Measurements from ENCODE around the gene GALNT13. TPM values are rescaled to one million over a fixed set of nuclear protein-coding genes. Genes with fewer than 3 reads are reported as not detected.

The GALNT13 gene
- polyA plus RNA-seq, 3 donors, result 2.0 to 2.7 (median 2.4) TPM

DNA sequence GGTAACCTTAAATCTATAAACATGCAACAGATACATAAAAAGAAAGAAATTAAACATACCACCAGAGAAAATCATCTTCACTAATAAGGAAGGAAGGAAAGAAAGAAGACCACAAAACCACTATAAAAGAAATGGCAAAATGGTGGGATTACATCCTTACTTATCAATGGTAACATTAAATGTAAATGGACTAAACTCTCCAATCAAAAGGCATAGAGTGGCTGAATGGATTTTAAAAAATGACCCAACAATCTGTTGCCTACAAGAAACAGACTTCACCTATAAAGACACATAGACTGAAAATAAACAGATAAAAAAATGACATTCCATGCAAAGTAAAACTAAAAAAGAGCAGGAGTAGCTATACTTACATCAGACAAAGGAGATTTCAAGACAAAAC, 195.4 kb downstream of the GALNT13 start:
- DNase-seq (ENCODE audit: extremely low read depth in 1 of 11, low read depth in 9 of 11, low spot score in 4 of 11), result no peak

GRCh38 chr2:154078926-154079325, 207.2 kb downstream of the GALNT13 start:
- DNase-seq (ENCODE audit: extremely low read depth in 1 of 11, low read depth in 9 of 11, low spot score in 4 of 11), result no peak

GRCh38 chr2:154092571-154092970, 220.8 kb downstream of the GALNT13 start:
- DNase-seq (ENCODE audit: extremely low read depth in 1 of 11, low read depth in 9 of 11, low spot score in 4 of 11), result no peak

GRCh38 chr2:154093856-154094255, 222.1 kb downstream of the GALNT13 start:
- no peak for DNase-seq (ENCODE audit: extremely low read depth in 1 of 11, low read depth in 9 of 11, low spot score in 4 of 11)

DNA sequence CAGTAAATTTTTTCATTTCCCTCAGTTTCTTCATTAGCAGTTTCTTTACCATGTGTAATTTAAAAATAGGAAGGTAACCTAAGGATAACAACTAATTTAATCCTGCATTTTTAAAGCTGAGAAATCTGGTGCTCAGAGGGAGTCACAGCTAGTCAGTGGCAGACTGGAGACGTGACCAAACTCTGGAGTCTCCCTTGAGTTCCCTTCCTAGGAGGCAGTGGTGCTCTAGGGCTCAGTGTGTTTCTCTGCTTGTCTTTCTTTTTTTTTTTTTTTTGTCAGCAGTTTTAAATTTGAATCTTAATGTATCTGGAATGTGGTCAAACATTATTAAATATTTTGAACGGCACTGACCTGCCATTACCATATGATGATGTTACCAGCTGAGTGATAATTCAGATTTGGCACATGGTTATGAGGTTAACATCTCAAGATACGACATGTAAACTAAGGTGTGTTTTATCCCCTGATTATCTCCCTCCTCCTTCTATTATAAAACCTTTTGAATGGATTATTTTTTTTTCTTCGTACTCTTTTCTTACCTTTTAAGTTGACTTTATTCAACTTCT, 226.2 kb downstream of the GALNT13 start:
- DNase-seq (ENCODE audit: extremely low read depth in 1 of 11, low read depth in 9 of 11, low spot score in 4 of 11), result no peak

DNA sequence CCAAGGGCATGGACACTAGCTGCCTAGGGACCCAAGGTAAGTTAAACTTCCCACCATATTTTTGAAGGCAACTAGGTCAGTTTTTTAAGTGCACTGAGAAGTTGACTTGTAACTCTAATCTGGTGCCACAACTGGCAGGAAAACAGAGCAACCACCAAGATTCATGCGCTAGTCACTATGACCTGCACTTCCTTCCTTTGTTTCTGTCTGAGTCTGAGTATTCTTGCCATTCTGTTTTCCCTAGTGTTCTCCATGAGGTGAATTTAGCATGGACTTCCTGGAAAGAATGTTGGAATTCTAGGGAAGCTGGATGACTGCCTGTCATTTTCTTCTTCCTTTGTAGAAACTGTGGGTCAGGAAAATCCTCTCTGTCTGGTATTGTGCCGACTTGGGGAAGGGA, 249.0 kb downstream of the GALNT13 start:
- DNase-seq (ENCODE audit: extremely low read depth in 1 of 11, low read depth in 9 of 11, low spot score in 4 of 11), result no peak

DNA sequence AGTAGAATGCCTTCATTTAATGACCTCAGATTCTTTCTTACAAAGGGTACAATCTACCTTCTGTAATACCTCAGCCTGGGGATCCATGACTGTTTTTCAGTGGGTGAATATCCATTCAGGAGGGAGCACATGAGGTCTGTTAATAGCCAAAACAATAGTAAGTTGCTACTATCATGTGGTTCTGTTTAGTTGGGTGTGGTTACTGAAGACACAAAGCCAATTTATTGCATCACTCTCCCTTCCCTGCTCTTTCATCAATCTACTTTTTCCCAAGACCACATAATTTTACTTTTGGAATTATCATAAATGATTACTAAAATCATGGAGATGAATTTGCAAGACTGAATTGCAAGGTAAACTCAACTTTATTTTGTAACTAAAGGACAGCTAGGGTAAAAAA, 254.2 kb downstream of the GALNT13 start:
- DNase-seq (ENCODE audit: extremely low read depth in 1 of 11, low read depth in 9 of 11, low spot score in 4 of 11), result no peak

GRCh38 chr2:154130821-154131220, 259.1 kb downstream of the GALNT13 start:
- no peak for DNase-seq (ENCODE audit: extremely low read depth in 1 of 11, low read depth in 9 of 11, low spot score in 4 of 11)

DNA sequence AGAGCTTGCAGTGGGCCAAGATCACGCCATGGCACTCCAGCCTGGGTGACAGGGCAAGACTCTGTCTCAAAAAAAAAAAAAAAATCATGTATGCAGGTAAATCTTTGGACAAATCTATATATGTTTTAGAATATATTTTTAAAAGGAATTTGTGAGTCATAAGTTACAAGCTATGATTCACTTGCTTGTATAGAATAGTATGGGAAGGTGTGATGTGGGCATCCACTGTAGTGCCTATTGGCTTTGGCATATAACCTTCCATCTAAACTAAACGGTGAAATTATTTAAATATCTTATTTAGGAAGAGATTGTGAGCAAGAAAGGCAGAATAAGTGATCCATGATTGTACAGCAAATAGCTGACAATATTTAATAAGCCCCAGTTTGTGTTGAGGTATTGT, 261.1 kb downstream of the GALNT13 start:
- no peak for DNase-seq (ENCODE audit: extremely low read depth in 1 of 11, low read depth in 9 of 11, low spot score in 4 of 11)

GRCh38 chr2:154133823-154134222, 262.1 kb downstream of the GALNT13 start:
- DNase-seq (ENCODE audit: extremely low read depth in 1 of 11, low read depth in 9 of 11, low spot score in 4 of 11), result no peak

GRCh38 chr2:154140249-154141025, 268.7 kb downstream of the GALNT13 start:
- DNase-seq (ENCODE audit: extremely low read depth in 1 of 11, low read depth in 9 of 11, low spot score in 4 of 11), result no peak

GRCh38 chr2:154142480-154142879, 270.8 kb downstream of the GALNT13 start:
- no peak for DNase-seq (ENCODE audit: extremely low read depth in 1 of 11, low read depth in 9 of 11, low spot score in 4 of 11)

GRCh38 chr2:154143105-154143504, 271.4 kb downstream of the GALNT13 start:
- no peak for DNase-seq (ENCODE audit: extremely low read depth in 1 of 11, low read depth in 9 of 11, low spot score in 4 of 11)

DNA sequence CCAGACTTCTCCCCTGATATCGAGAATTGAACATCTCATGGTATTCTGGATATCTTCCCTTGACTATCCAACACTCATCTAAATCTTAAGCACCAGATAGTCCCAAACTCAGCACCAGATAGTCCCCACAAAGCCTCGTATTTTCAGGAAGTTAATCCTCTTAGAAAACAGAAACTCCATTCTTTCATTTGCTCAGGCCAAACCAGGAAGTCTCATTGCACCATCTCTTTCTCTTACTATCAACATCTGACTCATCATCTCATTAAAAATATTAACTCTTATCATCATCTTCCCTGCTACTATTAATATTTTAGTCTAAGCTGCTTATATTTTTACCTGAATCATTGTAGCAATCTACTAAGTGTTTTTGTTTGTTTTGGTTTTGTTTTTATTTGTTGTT, 286.4 kb downstream of the GALNT13 start:
- no peak for DNase-seq (ENCODE audit: extremely low read depth in 1 of 11, low read depth in 9 of 11, low spot score in 4 of 11)

DNA sequence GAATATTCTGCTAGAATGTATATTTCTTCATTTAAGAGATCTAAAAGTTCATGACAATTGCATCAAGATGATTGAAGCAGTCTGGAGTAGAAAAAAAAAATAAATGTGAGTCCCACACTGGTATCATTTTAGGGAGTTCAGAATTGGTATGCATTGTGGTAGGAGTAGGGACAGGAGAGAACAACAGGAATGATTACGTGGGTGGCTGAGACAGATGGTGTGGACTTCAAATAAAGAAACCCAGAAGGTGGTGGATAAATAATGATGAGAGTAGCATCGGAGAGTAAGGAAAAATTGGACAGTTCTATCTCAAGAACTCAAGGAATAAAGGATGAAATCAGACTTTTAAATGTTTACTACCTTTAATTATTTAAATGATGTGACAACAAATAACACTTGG, 289.6 kb downstream of the GALNT13 start:
- DNase-seq (ENCODE audit: extremely low read depth in 1 of 11, low read depth in 9 of 11, low spot score in 4 of 11), result no peak

- no peak for DNase-seq (ENCODE audit: extremely low read depth in 1 of 11, low read depth in 9 of 11, low spot score in 4 of 11)
Measured at GRCh38 chr2:154170400-154170799, 298.7 kb downstream of the GALNT13 start.

DNA sequence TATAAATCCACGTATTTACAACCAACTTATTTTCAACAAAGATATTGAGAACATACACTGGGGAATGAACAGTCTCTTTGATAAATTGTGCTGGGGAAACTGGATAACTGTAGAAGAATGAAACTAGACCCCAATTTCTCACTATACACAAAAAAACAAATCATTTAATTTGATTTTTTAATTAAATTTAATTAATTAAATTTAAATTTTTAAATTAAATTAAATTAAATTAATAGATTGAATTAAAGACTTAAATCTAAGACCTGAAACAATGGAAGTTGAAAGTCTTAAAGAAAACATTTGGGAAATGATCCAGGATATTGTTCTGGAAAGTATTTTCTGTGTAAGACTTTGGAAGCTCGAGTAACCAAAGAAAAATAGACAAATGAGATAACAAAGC, 301.4 kb downstream of the GALNT13 start:
- DNase-seq (ENCODE audit: extremely low read depth in 1 of 11, low read depth in 9 of 11, low spot score in 4 of 11), result no peak

GRCh38 chr2:154173919-154174318, 302.2 kb downstream of the GALNT13 start:
- no peak for DNase-seq (ENCODE audit: extremely low read depth in 1 of 11, low read depth in 9 of 11, low spot score in 4 of 11)

GRCh38 chr2:154182008-154182407, 310.3 kb downstream of the GALNT13 start:
- no peak for DNase-seq (ENCODE audit: extremely low read depth in 1 of 11, low read depth in 9 of 11, low spot score in 4 of 11)

GRCh38 chr2:154187948-154188347, 316.2 kb downstream of the GALNT13 start:
- DNase-seq (ENCODE audit: extremely low read depth in 1 of 11, low read depth in 9 of 11, low spot score in 4 of 11), result no peak

- DNase-seq (ENCODE audit: extremely low read depth in 1 of 11, low read depth in 9 of 11, low spot score in 4 of 11), result peak in 2 of 11 donors; percentile 3 to 9
Measured at GRCh38 chr2:154189953-154190352, 318.2 kb downstream of the GALNT13 start.

All from renal cortex interstitium (tissue), 11 donors.